CD8-positive, alpha-beta memory T cell (primary cell): ENCODE data around the gene C3orf20. TPM values are rescaled to one million over a fixed set of nuclear protein-coding genes. Genes with fewer than 3 reads are reported as not detected.

Experiments used
- CTCF ChIA-PET: fragments of 350-600 bp; sonication (Branson Sonifier 250); formaldehyde crosslinking; loops from one replicate; lab custom pipeline; 2021; ENCODE audit warnings: antibody characterized with exemption; lab: Charles Lee
- POLR2A ChIA-PET: fragments of 350-600 bp; sonication (Branson Sonifier 250); formaldehyde crosslinking; loops from one replicate; lab custom pipeline; 2021; ENCODE audit warnings: antibody characterized with exemption; lab: Charles Lee
- DNase-seq, 5 donors: peaks; one replicate each; pipeline versions ENCODE4 v3.0.0 to v3.0.0-alpha.2; 2020 to 2022; ENCODE audit warnings: mixed read lengths in 1 of 5
- H3K27ac ChIP-seq: one replicate; pipeline ENCODE4 v1.7.0; 2013; ENCODE audit warnings: low read depth, mild to moderate bottlenecking, low read length, moderate library complexity
- H3K27me3 ChIP-seq: 2 replicates; pipeline ENCODE4 v1.7.0; 2013; ENCODE audit warnings: low read length, mild to moderate bottlenecking; ENCODE audit not compliant: insufficient read depth, poor library complexity, severe bottlenecking
- H3K36me3 ChIP-seq: 2 replicates; pipeline ENCODE4 v1.7.0; 2013; ENCODE audit warnings: mild to moderate bottlenecking, low read length, moderate library complexity; ENCODE audit not compliant: insufficient read depth
- H3K4me1 ChIP-seq: 2 replicates; pipeline ENCODE4 v1.7.0; 2013; ENCODE audit warnings: mild to moderate bottlenecking, low read length, moderate library complexity; ENCODE audit not compliant: insufficient read depth
- H3K4me3 ChIP-seq: 2 replicates; pipeline ENCODE4 v1.7.0; 2013; ENCODE audit warnings: mild to moderate bottlenecking, low read length
- H3K9me3 ChIP-seq: 2 replicates; pipeline ENCODE4 v1.7.0; 2013; ENCODE audit warnings: mild to moderate bottlenecking, low read length
- H3K27ac Mint-ChIP-seq, 8 donors: one replicate each; pipeline ENCODE4 v1.8.0; 2020 to 2021; ENCODE audit warnings: mixed read lengths in 8 of 8, mild to moderate bottlenecking in 6 of 8, inconsistent platforms in 3 of 8, moderate library complexity in 3 of 8
- H3K27me3 Mint-ChIP-seq, 2 donors: one replicate each; pipeline ENCODE4 v1.8.0; 2020 to 2021; ENCODE audit warnings: mixed read lengths in 2 of 2, mild to moderate bottlenecking in 1 of 2, moderate library complexity in 1 of 2
- H3K36me3 Mint-ChIP-seq, 3 donors: one replicate each; pipeline ENCODE4 v1.8.0; 2020 to 2021; ENCODE audit warnings: mixed read lengths in 3 of 3, inconsistent platforms in 1 of 3, mild to moderate bottlenecking in 1 of 3
- H3K4me1 Mint-ChIP-seq, 3 donors: one replicate each; pipeline ENCODE4 v1.8.0; 2020 to 2021; ENCODE audit warnings: mixed read lengths in 3 of 3, inconsistent platforms in 1 of 3, mild to moderate bottlenecking in 1 of 3
- H3K4me3 Mint-ChIP-seq, 7 donors: one replicate each; pipeline ENCODE4 v1.8.0; 2020 to 2021; ENCODE audit warnings: mixed read lengths in 7 of 7, mild to moderate bottlenecking in 6 of 7, moderate library complexity in 4 of 7, inconsistent platforms in 2 of 7
- H3K9me3 Mint-ChIP-seq, 5 donors: one replicate each; pipeline ENCODE4 v1.8.0; 2020 to 2022; ENCODE audit warnings: mixed read lengths in 5 of 5, mild to moderate bottlenecking in 3 of 5, moderate library complexity in 2 of 5, inconsistent platforms in 1 of 5
- polyA plus RNA-seq: library from polyadenylated mRNA; unstranded; fragments of 300-500 nt; fragmentation: Illumina TruSeq; gene quantifications from one replicate; pipeline ENCODE4 v1.2.3, GENCODE V29; 2021
- total RNA-seq, 2 experiments: library from RNA; stranded (reverse); gene quantifications; one replicate each; pipeline ENCODE4 v1.2.3, GENCODE V29; 2021

Gene C3orf20
- total and polyA plus RNA-seq, 3 experiments from 2014 or later, result 0.07 to 0.18 TPM; not detected in 1

- no peaks in the 10 kb centered on the region for H3K9me3 Mint-ChIP-seq
- Histone ChIP-seq H3K4me3 (no peak overlapping the region), H3K4me1 (no peaks in the 10 kb centered on the region), H3K36me3 (no peaks in the 10 kb centered on the region), H3K27me3 (no peaks in the 10 kb centered on the region), H3K9me3 (no peaks in the 10 kb centered on the region), H3K27ac (no peak overlapping the region)
- H3K27ac Mint-ChIP-seq, result no peak overlapping the region
- no peaks in the 10 kb centered on the region for H3K4me1 Mint-ChIP-seq
- DNase-seq, result no peak
- H3K36me3 Mint-ChIP-seq, result peaks cover 0 to 8% (median 5%) of the 10 kb centered on the region in 3 donors
- H3K4me3 Mint-ChIP-seq, result no peak overlapping the region
- CTCF ChIA-PET, result no interaction called here
- H3K27me3 Mint-ChIP-seq, result peaks cover 2 to 8% of the 10 kb centered on the region in 2 donors
- POLR2A ChIA-PET, result no interaction called here
Measured at GRCh38 chr3:14703128-14703750, 28.3 kb downstream of the C3orf20 start.

DNA sequence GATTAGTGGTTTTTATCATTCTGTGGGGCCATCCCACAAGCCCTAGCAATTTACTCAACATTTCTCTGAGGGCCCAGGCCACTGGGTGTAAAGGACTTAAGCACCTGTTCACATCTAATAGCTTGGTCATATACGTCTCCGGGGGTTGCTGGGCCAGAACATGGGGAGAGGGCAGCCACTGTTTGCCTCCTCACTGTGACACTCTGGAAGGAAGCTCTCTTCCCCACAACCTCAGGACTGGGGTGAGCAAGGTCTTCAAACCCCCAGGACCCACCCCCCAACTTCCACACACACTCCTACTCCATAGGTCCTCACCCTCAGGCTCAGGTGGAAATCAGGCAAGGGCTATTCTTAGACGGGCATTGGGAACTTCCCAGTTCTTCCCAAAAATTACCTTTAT, 28.9 kb downstream of the C3orf20 start:
- H3K4me3 ChIP-seq, result no peak overlapping the region
- no peak for DNase-seq
- Mint-ChIP-seq H3K4me3 (no peak overlapping the region), H3K27me3 (peaks cover 2 to 8% of the 10 kb centered on the region in 2 donors), H3K4me1 (no peaks in the 10 kb centered on the region), H3K27ac (no peak overlapping the region), H3K9me3 (no peaks in the 10 kb centered on the region), H3K36me3 (peaks cover 0 to 5% (median 5%) of the 10 kb centered on the region in 3 donors)
- no peak overlapping the region for H3K27ac ChIP-seq
- H3K36me3 ChIP-seq, result no peaks in the 10 kb centered on the region
- H3K27me3 ChIP-seq, result no peaks in the 10 kb centered on the region
- ChIA-PET CTCF (no interaction called here), POLR2A (no interaction called here)
- no peaks in the 10 kb centered on the region for H3K4me1 ChIP-seq
- no peaks in the 10 kb centered on the region for H3K9me3 ChIP-seq

DNA sequence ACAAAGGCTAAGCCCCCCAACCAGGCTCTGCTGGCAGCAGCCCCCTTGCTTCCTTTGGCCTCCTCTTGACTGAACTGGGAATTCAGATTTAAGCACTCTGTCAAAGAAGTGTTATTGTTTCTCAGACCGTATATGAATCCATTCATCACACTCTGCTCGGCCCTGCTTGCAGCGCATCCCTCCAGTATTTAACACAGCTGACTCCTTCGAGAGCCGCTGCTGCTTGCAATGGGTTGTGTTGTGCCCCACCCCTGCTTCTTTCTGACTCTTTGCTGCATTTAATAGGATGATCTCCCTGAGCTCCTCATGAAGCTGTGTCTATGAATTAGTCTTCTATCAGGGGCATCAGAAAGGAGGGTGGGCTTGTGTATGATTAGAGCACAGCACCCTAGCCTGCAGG, 31.2 kb downstream of the C3orf20 start:
- ChIA-PET POLR2A (no interaction called here), CTCF (no interaction called here)

DNA sequence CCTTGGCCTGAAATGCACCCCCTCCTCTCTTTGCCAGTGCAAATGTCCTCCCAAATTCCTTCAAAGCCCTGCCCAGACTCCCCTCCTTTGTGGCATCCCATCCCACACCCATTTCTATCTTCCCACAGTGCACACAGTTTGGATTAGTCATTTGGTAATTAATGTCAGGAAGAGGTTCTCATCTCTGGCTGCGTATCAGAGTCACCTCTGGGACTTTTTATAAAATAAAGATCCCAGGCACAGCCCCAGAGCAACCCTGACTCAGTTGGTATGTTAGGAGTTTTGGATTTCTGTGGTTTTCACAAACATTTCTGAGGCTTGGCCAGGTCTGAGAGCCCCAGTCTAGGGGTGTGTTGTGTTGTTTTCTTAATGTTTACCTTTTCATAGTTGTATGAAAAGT, 41.6 kb downstream of the C3orf20 start:
- Histone ChIP-seq H3K9me3 (no peaks in the 10 kb centered on the region), H3K4me1 (no peaks in the 10 kb centered on the region), H3K36me3 (no peaks in the 10 kb centered on the region), H3K27ac (no peak overlapping the region), H3K27me3 (no peaks in the 10 kb centered on the region), H3K4me3 (no peak overlapping the region)
- ChIA-PET CTCF (no interaction called here), POLR2A (no interaction called here)
- H3K4me3 Mint-ChIP-seq, result no peak overlapping the region
- H3K36me3 Mint-ChIP-seq, result peaks cover 0 to 21% (median 14%) of the 10 kb centered on the region in 3 donors
- H3K9me3 Mint-ChIP-seq, result peaks cover 6 to 12% (median 11%) of the 10 kb centered on the region in 5 donors
- DNase-seq, result no peak
- H3K27ac Mint-ChIP-seq, result no peak overlapping the region
- H3K4me1 Mint-ChIP-seq, result no peaks in the 10 kb centered on the region
- H3K27me3 Mint-ChIP-seq, result peaks cover 2 to 30% of the 10 kb centered on the region in 2 donors

More for the DNA sequence above, 31.2 kb downstream of the C3orf20 start:
- H3K4me1 ChIP-seq, result no peaks in the 10 kb centered on the region
- H3K4me1 Mint-ChIP-seq, result no peaks in the 10 kb centered on the region
- H3K27me3 Mint-ChIP-seq, result peaks cover 3 to 6% of the 10 kb centered on the region in 2 donors
- no peak overlapping the region for H3K4me3 ChIP-seq
- H3K9me3 ChIP-seq, result no peaks in the 10 kb centered on the region
- peaks cover 0 to 2% (median 0%) of the 10 kb centered on the region in 3 donors for H3K36me3 Mint-ChIP-seq
- H3K9me3 Mint-ChIP-seq, result peaks cover 0 to 7% (median 0%) of the 10 kb centered on the region in 5 donors
- H3K27ac ChIP-seq, result no peak overlapping the region
- DNase-seq, result no peak
- H3K4me3 Mint-ChIP-seq, result no peak overlapping the region
- H3K36me3 ChIP-seq, result no peaks in the 10 kb centered on the region
- H3K27me3 ChIP-seq, result no peaks in the 10 kb centered on the region
- H3K27ac Mint-ChIP-seq, result no peak overlapping the region

DNA sequence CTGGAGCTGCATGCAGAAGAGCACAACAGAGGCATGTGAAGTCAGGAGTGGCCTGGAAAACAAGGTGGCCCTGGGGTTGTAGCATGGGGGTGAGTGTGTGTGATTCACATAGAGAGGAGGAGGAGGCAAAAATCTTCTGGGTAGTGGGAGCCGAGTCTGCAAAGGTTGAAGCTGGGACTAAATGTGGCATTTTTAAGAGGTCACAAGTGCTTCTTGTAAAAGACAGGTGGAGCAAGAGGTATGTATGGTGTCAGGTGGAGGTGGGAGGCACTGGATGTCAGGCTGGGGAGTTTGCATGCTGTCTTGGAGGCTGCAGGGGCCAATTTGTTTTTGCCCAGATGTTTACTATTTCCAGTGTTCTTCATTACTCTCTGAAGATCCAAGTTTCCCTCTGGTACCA, 42.4 kb downstream of the C3orf20 start:
- H3K4me3 ChIP-seq, result no peak overlapping the region
- no peak overlapping the region for H3K27ac ChIP-seq
- Mint-ChIP-seq H3K4me3 (no peak overlapping the region), H3K27me3 (peaks cover 2 to 35% of the 10 kb centered on the region in 2 donors), H3K4me1 (no peaks in the 10 kb centered on the region), H3K9me3 (peaks cover 2 to 11% (median 8%) of the 10 kb centered on the region in 5 donors), H3K36me3 (peaks cover 1 to 23% (median 19%) of the 10 kb centered on the region in 3 donors), H3K27ac (peak overlapping the region in 1 of 8 donors; percentile 67)
- no peaks in the 10 kb centered on the region for H3K4me1 ChIP-seq
- ChIA-PET CTCF (no interaction called here), POLR2A (no interaction called here)
- H3K36me3 ChIP-seq, result no peaks in the 10 kb centered on the region
- DNase-seq, result no peak
- H3K9me3 ChIP-seq, result no peaks in the 10 kb centered on the region
- no peaks in the 10 kb centered on the region for H3K27me3 ChIP-seq

GRCh38 chr3:14718539-14718938, 43.6 kb downstream of the C3orf20 start:
- no peak overlapping the region for H3K4me3 Mint-ChIP-seq
- DNase-seq, result no peak
- peaks cover 0 to under 1% (median 0%) of the 10 kb centered on the region in 5 donors for H3K9me3 Mint-ChIP-seq
- no peak overlapping the region for H3K4me3 ChIP-seq
- no peaks in the 10 kb centered on the region for H3K4me1 ChIP-seq
- no peaks in the 10 kb centered on the region for H3K9me3 ChIP-seq
- no peaks in the 10 kb centered on the region for H3K4me1 Mint-ChIP-seq
- H3K27ac ChIP-seq, result no peak overlapping the region
- no peaks in the 10 kb centered on the region for H3K27me3 ChIP-seq
- peaks cover 1 to 20% (median 13%) of the 10 kb centered on the region in 3 donors for H3K36me3 Mint-ChIP-seq
- no peaks in the 10 kb centered on the region for H3K36me3 ChIP-seq
- H3K27me3 Mint-ChIP-seq, result peaks cover 2 to 27% of the 10 kb centered on the region in 2 donors
- POLR2A ChIA-PET, result no interaction called here
- CTCF ChIA-PET, result no interaction called here
- H3K27ac Mint-ChIP-seq, result no peak overlapping the region

GRCh38 chr3:14719006-14719405, 44.1 kb downstream of the C3orf20 start:
- CTCF ChIA-PET, result no interaction called here

DNA sequence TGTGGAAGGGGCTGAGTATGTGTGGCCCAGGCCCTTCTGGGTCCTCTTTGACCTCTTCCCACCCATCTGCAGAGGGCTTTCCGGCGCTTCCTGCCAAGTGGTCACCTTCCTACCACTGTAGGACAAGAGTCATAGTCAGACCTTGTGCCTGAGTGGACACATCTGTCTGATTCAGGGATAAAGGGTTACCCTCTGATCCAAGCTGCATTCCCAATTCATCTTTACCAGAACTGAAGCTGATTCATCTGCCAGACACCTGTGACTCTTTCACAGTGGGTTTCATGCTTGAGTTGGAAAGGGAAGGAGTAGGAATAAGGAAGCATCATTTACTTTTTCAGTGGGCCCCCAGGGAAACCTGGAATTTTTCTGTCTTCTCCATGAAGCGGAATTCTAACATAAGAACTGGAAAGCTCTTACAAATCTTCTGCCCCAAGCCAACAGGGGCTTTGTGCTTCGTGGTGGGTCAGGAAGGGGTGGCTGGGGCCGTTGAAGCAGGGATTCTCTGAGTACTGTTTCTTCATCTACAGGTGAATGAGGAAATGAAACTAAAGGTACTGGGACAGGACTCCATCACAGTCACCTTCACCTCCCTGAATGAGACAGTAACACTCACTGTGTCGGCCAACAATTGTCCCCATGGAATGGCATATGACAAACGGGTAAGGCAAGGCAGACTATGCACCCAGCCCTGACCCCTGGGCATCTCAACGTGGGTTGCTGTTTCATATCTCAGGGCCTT, 46.4 kb downstream of the C3orf20 start:
- no peak overlapping the region for H3K4me3 ChIP-seq
- H3K27ac ChIP-seq, result no peak overlapping the region
- no peak overlapping the region for H3K4me3 Mint-ChIP-seq
- ChIA-PET CTCF (no interaction called here), POLR2A (no interaction called here)
- H3K36me3 ChIP-seq, result no peaks in the 10 kb centered on the region
- H3K4me1 Mint-ChIP-seq, result no peaks in the 10 kb centered on the region
- no peaks in the 10 kb centered on the region for H3K4me1 ChIP-seq
- DNase-seq, result no peak
- H3K27me3 ChIP-seq, result no peaks in the 10 kb centered on the region
- no peaks in the 10 kb centered on the region for H3K9me3 Mint-ChIP-seq
- H3K27ac Mint-ChIP-seq, result no peak overlapping the region
- peaks cover 1 to 16% (median 14%) of the 10 kb centered on the region in 3 donors for H3K36me3 Mint-ChIP-seq
- no peaks in the 10 kb centered on the region for H3K9me3 ChIP-seq
- peaks cover 2 to 27% of the 10 kb centered on the region in 2 donors for H3K27me3 Mint-ChIP-seq

More at GRCh38 chr3:14719006-14719405, 44.1 kb downstream of the C3orf20 start:
- H3K9me3 Mint-ChIP-seq, result no peaks in the 10 kb centered on the region
- Histone ChIP-seq H3K27ac (no peak overlapping the region), H3K27me3 (no peaks in the 10 kb centered on the region), H3K4me1 (no peaks in the 10 kb centered on the region), H3K36me3 (no peaks in the 10 kb centered on the region), H3K4me3 (no peak overlapping the region), H3K9me3 (no peaks in the 10 kb centered on the region)
- H3K36me3 Mint-ChIP-seq, result peaks cover 1 to 20% (median 13%) of the 10 kb centered on the region in 3 donors
- no peak overlapping the region for H3K4me3 Mint-ChIP-seq
- H3K27ac Mint-ChIP-seq, result no peak overlapping the region
- H3K27me3 Mint-ChIP-seq, result peaks cover 2 to 27% of the 10 kb centered on the region in 2 donors
- no peak for DNase-seq
- H3K4me1 Mint-ChIP-seq, result no peaks in the 10 kb centered on the region
- POLR2A ChIA-PET, result no interaction called here
